NCI-H187 (cell line): ENCODE data around the gene CDK5R1.

Experiments used
- DNase-seq, 2 experiments: peaks; one replicate each; lab custom pipeline; 2025; lab: John Stamatoyannopoulos, UW

CDK5R1 gene

GRCh38 chr17:32493571-32493970 is 6.8 kb downstream of the CDK5R1 start:
- DNase-seq: no peak

- no peak for DNase-seq
Measured at GRCh38 chr17:32493976-32494513, 7.3 kb downstream of the CDK5R1 start.

- no peak for DNase-seq
Measured at GRCh38 chr17:32494621-32495358, 8.0 kb downstream of the CDK5R1 start.

- DNase-seq: no peak
Measured at GRCh38 chr17:32495359-32496231, 8.8 kb downstream of the CDK5R1 start.

GRCh38 chr17:32496395-32497073 is 9.7 kb downstream of the CDK5R1 start:
- DNase-seq: no peak

GRCh38 chr17:32497431-32498205 is 10.8 kb downstream of the CDK5R1 start:
- DNase-seq: no peak

- peak; percentile 37 to 54 for DNase-seq
Measured at GRCh38 chr17:32498391-32498790, 11.6 kb downstream of the CDK5R1 start.

- no peak for DNase-seq
Measured at GRCh38 chr17:32502013-32502412, 15.2 kb downstream of the CDK5R1 start.

- no peak for DNase-seq
Measured at GRCh38 chr17:32502710-32503109, 15.9 kb downstream of the CDK5R1 start.

GRCh38 chr17:32503251-32504165 is 16.7 kb downstream of the CDK5R1 start:
- DNase-seq: no peak

- DNase-seq: no peak
Measured at GRCh38 chr17:32504166-32504990, 17.6 kb downstream of the CDK5R1 start.

- no peak for DNase-seq
Measured at GRCh38 chr17:32508926-32509325, 22.1 kb downstream of the CDK5R1 start.

- no peak for DNase-seq
Measured at GRCh38 chr17:32510466-32510865, 23.7 kb downstream of the CDK5R1 start.

- no peak for DNase-seq
Measured at GRCh38 chr17:32512328-32512727, 25.5 kb downstream of the CDK5R1 start.

GRCh38 chr17:32513579-32513978 is 26.8 kb downstream of the CDK5R1 start:
- DNase-seq: no peak

GRCh38 chr17:32514606-32515005 is 27.8 kb downstream of the CDK5R1 start:
- no peak for DNase-seq

- no peak for DNase-seq
Measured at GRCh38 chr17:32515677-32516383, 29.0 kb downstream of the CDK5R1 start.

- peak; percentile 16 to 33 for DNase-seq
Measured at GRCh38 chr17:32516450-32516849, 29.7 kb downstream of the CDK5R1 start.
